AG04449 (cell line): Measurements from ENCODE around the gene PRKD3.

Experiments used
- CTCF ChIA-PET: fragments of 350-600 bp; formaldehyde crosslinking; extraction: SDS; loops from one replicate; lab custom pipeline; 2021; ENCODE audit warnings: antibody characterized with exemption; lab: Yijun Ruan, JAX
- POLR2A ChIA-PET: fragments of 400-600, 350-600 bp; formaldehyde crosslinking; extraction: SDS; loops from one replicate; lab custom pipeline; 2020; ENCODE audit warnings: antibody characterized with exemption, inconsistent platforms; lab: Yijun Ruan, JAX
- DNase-seq: peaks from one replicate; pipeline ENCODE4 v3.0.0-alpha.2; 2010; ENCODE audit warnings: low read depth, low spot score
- H3K4me3 ChIP-seq: 2 replicates; pipeline ENCODE4 v1.5.1; 2011; ENCODE audit warnings: low read depth, mild to moderate bottlenecking, control low read depth, low read length
- CTCF ChIP-seq: IDR thresholded peaks from one replicate; pipeline ENCODE4 v1.5.1; 2011; ENCODE audit warnings: mild to moderate bottlenecking, moderate library complexity, low read length, control low read depth, inconsistent platforms; ENCODE audit not compliant: insufficient read depth; ENCODE audit errors: missing control alignments

Gene PRKD3

GRCh38 chr2:37276291-37276690 is 48.3 kb downstream of the PRKD3 start:
- no peak for DNase-seq
- ChIA-PET POLR2A (no interaction called here), CTCF (no interaction called here)
- TF ChIP-seq CTCF: no peak
- no peak overlapping the region for H3K4me3 ChIP-seq
